ENCODE results near the gene PSME1.

PSME1 gene
- total RNA-seq, result 146 to 348 (median 231) reads per million in 9 experiments

- Mint-ChIP-seq H3K27ac (peak within 1 kb of the TSS; percentile 87 to 88), H3K36me3 (ENCODE audit: insufficient read depth) (peaks cover 37% of the 10 kb centered on the region), H3K27me3 (no peaks in the 10 kb centered on the region), H3K9me3 (no peaks in the 10 kb centered on the region), H3K4me1 (ENCODE audit: low read depth in 2 of 2) (peaks cover 33 to 47% of the 10 kb centered on the region in 2 donors), H3K4me3 (peak within 1 kb of the TSS; percentile 84 to 96)
- DNase-seq, result peak; percentile 93 to 95 (median 94)
- ATAC-seq (replicated peaks), result peak; percentile 94
Measured at GRCh38 chr14:24135834-24136683, at the start of gene PSME1. Gene PSME1 (plus strand): TSS chr14:24136194. CDS start chr14:24136263, 69 bp downstream.

GRCh38 chr14:24087004-24087403, 49.0 kb upstream of the PSME1 start:
- Mint-ChIP-seq H3K9me3 (no peaks in the 10 kb centered on the region), H3K27me3 (no peaks in the 10 kb centered on the region), H3K4me3 (no peak overlapping the region), H3K4me1 (ENCODE audit: low read depth in 2 of 2) (peaks cover 8 to 9% of the 10 kb centered on the region in 2 donors), H3K36me3 (ENCODE audit: insufficient read depth) (peaks cover 4% of the 10 kb centered on the region), H3K27ac (no peak overlapping the region)
- DNase-seq (no peak), ATAC-seq (replicated peaks) (no peak)

- no peak for ATAC-seq (replicated peaks)
- H3K4me3 Mint-ChIP-seq, result no peak overlapping the region
- H3K27ac Mint-ChIP-seq, result no peak overlapping the region
- H3K36me3 Mint-ChIP-seq (ENCODE audit: insufficient read depth), result peaks cover 2% of the 10 kb centered on the region
- no peaks in the 10 kb centered on the region for H3K27me3 Mint-ChIP-seq
- no peak for DNase-seq
- peaks cover 5 to 13% of the 10 kb centered on the region in 2 donors for H3K4me1 Mint-ChIP-seq (ENCODE audit: low read depth in 2 of 2)
- no peaks in the 10 kb centered on the region for H3K9me3 Mint-ChIP-seq
Measured at GRCh38 chr14:24088095-24088494, 47.9 kb upstream of the PSME1 start.

GRCh38 chr14:24089890-24090289, 46.1 kb upstream of the PSME1 start:
- Mint-ChIP-seq H3K27ac (no peak overlapping the region), H3K27me3 (no peaks in the 10 kb centered on the region), H3K9me3 (no peaks in the 10 kb centered on the region), H3K4me3 (no peak overlapping the region), H3K4me1 (ENCODE audit: low read depth in 2 of 2) (peaks cover 15 to 24% of the 10 kb centered on the region in 2 donors), H3K36me3 (ENCODE audit: insufficient read depth) (peaks cover 5% of the 10 kb centered on the region)
- no peak for ATAC-seq (replicated peaks)
- DNase-seq, result no peak

- Mint-ChIP-seq H3K4me3 (peak overlapping the region in 1 of 2 donors; percentile 31), H3K27ac (no peak overlapping the region), H3K4me1 (ENCODE audit: low read depth in 2 of 2) (peaks cover 27 to 33% of the 10 kb centered on the region in 2 donors)
Measured at GRCh38 chr14:24092110-24092504, 43.9 kb upstream of the PSME1 start.

GRCh38 chr14:24092505-24093206, 43.3 kb upstream of the PSME1 start:
- Mint-ChIP-seq H3K27me3 (no peaks in the 10 kb centered on the region), H3K36me3 (ENCODE audit: insufficient read depth) (peaks cover 8% of the 10 kb centered on the region), H3K9me3 (no peaks in the 10 kb centered on the region), H3K4me3 (peak overlapping the region; percentile 97 to 98), H3K27ac (peak overlapping the region; percentile 54 to 95), H3K4me1 (ENCODE audit: low read depth in 2 of 2) (peaks cover 27 to 33% of the 10 kb centered on the region in 2 donors)
- ATAC-seq (replicated peaks) (no peak), DNase-seq (no peak)

More at GRCh38 chr14:24092110-24092504, 43.9 kb upstream of the PSME1 start:
- Mint-ChIP-seq H3K9me3 (no peaks in the 10 kb centered on the region), H3K27me3 (no peaks in the 10 kb centered on the region), H3K36me3 (ENCODE audit: insufficient read depth) (peaks cover 8% of the 10 kb centered on the region)
- no peak for ATAC-seq (replicated peaks)
- no peak for DNase-seq

GRCh38 chr14:24093207-24093900, 42.6 kb upstream of the PSME1 start:
- Mint-ChIP-seq H3K36me3 (ENCODE audit: insufficient read depth) (peaks cover 8% of the 10 kb centered on the region), H3K27ac (peak overlapping the region; percentile 54 to 95), H3K9me3 (no peaks in the 10 kb centered on the region), H3K4me3 (peak overlapping the region; percentile 97 to 98), H3K27me3 (no peaks in the 10 kb centered on the region), H3K4me1 (ENCODE audit: low read depth in 2 of 2) (peaks cover 27 to 33% of the 10 kb centered on the region in 2 donors)
- no peak for ATAC-seq (replicated peaks)
- no peak for DNase-seq

- no peaks in the 10 kb centered on the region for H3K27me3 Mint-ChIP-seq
- peak within 1 kb of the TSS; percentile 95 to 96 for H3K27ac Mint-ChIP-seq
- no peaks in the 10 kb centered on the region for H3K9me3 Mint-ChIP-seq
- H3K36me3 Mint-ChIP-seq (ENCODE audit: insufficient read depth), result peaks cover 8% of the 10 kb centered on the region
- peak; percentile 75 for ATAC-seq (replicated peaks)
- H3K4me3 Mint-ChIP-seq, result peak within 1 kb of the TSS; percentile 97 to 98
- H3K4me1 Mint-ChIP-seq (ENCODE audit: low read depth in 2 of 2), result peaks cover 27 to 33% of the 10 kb centered on the region in 2 donors
- peak; percentile 54 to 61 (median 56) for DNase-seq
Measured at GRCh38 chr14:24093901-24094840, 41.8 kb upstream of the PSME1 start, which contains the start of gene PCK2. Gene PCK2 (plus strand): TSS chr14:24094311. CDS start chr14:24094406, 95 bp downstream.

GRCh38 chr14:24094841-24095270, 41.1 kb upstream of the PSME1 start:
- H3K36me3 Mint-ChIP-seq (ENCODE audit: insufficient read depth), result peaks cover 11% of the 10 kb centered on the region
- peaks cover 27 to 33% of the 10 kb centered on the region in 2 donors for H3K4me1 Mint-ChIP-seq (ENCODE audit: low read depth in 2 of 2)
- DNase-seq, result peak in 1 of 3 experiments; percentile 8
- H3K27me3 Mint-ChIP-seq, result no peaks in the 10 kb centered on the region
- H3K27ac Mint-ChIP-seq, result peak overlapping the region; percentile 95 to 96
- no peak for ATAC-seq (replicated peaks)
- no peaks in the 10 kb centered on the region for H3K9me3 Mint-ChIP-seq
- peak overlapping the region; percentile 97 to 98 for H3K4me3 Mint-ChIP-seq

- DNase-seq (peak in 2 of 3 experiments; percentile 9 to 12), ATAC-seq (replicated peaks) (peak; percentile 16)
- Mint-ChIP-seq H3K36me3 (ENCODE audit: insufficient read depth) (peaks cover 11% of the 10 kb centered on the region), H3K9me3 (no peaks in the 10 kb centered on the region), H3K27me3 (no peaks in the 10 kb centered on the region), H3K4me3 (peak overlapping the region; percentile 97 to 98), H3K4me1 (ENCODE audit: low read depth in 2 of 2) (peaks cover 26 to 32% of the 10 kb centered on the region in 2 donors), H3K27ac (peak overlapping the region; percentile 95 to 96)
Measured at GRCh38 chr14:24095271-24096068, 40.5 kb upstream of the PSME1 start.

GRCh38 chr14:24096545-24097181, 39.3 kb upstream of the PSME1 start:
- no peaks in the 10 kb centered on the region for H3K9me3 Mint-ChIP-seq
- H3K27ac Mint-ChIP-seq, result no peak overlapping the region
- H3K4me1 Mint-ChIP-seq (ENCODE audit: low read depth in 2 of 2), result peaks cover 24 to 29% of the 10 kb centered on the region in 2 donors
- no peaks in the 10 kb centered on the region for H3K27me3 Mint-ChIP-seq
- DNase-seq (no peak), ATAC-seq (replicated peaks) (no peak)
- peaks cover 19% of the 10 kb centered on the region for H3K36me3 Mint-ChIP-seq (ENCODE audit: insufficient read depth)
- peak overlapping the region in 1 of 2 donors; percentile 24 for H3K4me3 Mint-ChIP-seq

Measured in effector memory CD8-positive, alpha-beta T cell (primary cell).